Measurements from ENCODE around the gene NRBP1. TPM values are rescaled to one million over a fixed set of nuclear protein-coding genes. Genes with fewer than 3 reads are reported as not detected.

NRBP1 gene
- total RNA-seq, 1 experiment from 2014 or later, result 140 TPM

- H3K4me1 ChIP-seq (ENCODE audit: insufficient read depth, low read length), result no peaks in the 10 kb centered on the region
- H3K18ac ChIP-seq (ENCODE audit: insufficient read length, low read depth, low read length), result no peak overlapping the region
- H3K79me2 ChIP-seq (ENCODE audit: insufficient read depth, low read length), result no peaks in the 10 kb centered on the region
- no peak overlapping the region for H4K91ac ChIP-seq (ENCODE audit: insufficient read length, low read depth, low read length)
- H3K79me1 ChIP-seq (ENCODE audit: insufficient read depth, low read depth, low read length, poor library complexity, severe bottlenecking), result no peaks in the 10 kb centered on the region
- Mint-ChIP-seq H3K27me3 (ENCODE audit: low read depth) (peaks cover 1% of the 10 kb centered on the region; the same call in 1 of the 2 replicates), H3K36me3 (ENCODE audit: insufficient read depth in 1 of 3, low read depth in 3 of 3) (peaks cover 42 to 91% (median 76%) of the 10 kb centered on the region in 3 experiments; a peak in 6 of 7 replicates), H3K9me3 (no peaks in the 10 kb centered on the region), H3K27ac (peak overlapping the region in 2 of 3 experiments; percentile 55 to 71; a peak in 4 of 7 replicates), H3K4me3 (peak overlapping the region; percentile 86 to 94), H3K4me1 (peaks cover 19 to 27% of the 10 kb centered on the region in 2 experiments)
- no peak for DNase-seq
- no peak overlapping the region for H3K23ac ChIP-seq (ENCODE audit: insufficient read length, low read depth, low read length)
- peaks cover 12% of the 10 kb centered on the region for H3K23me2 ChIP-seq (ENCODE audit: insufficient read length, low read depth, low read length, poor library complexity, severe bottlenecking)
- H3K27me3 ChIP-seq (ENCODE audit: insufficient read depth, low read length), result no peaks in the 10 kb centered on the region
- no peak overlapping the region for H3K14ac ChIP-seq (ENCODE audit: insufficient read depth, low read length)
- H2AK5ac ChIP-seq (ENCODE audit: insufficient read length, low read length), result no peak overlapping the region
- no peak overlapping the region for H2BK120ac ChIP-seq (ENCODE audit: low read depth, low read length, poor library complexity, severe bottlenecking)
- WGBS (ENCODE audit: extremely low coverage, insufficient read length, low lambda C conversion rate), result no CpG with 5 or more reads among the region's 9 CpGs
- H4K20me1 ChIP-seq (ENCODE audit: control insufficient read depth, insufficient read depth, insufficient read length), result no peaks in the 10 kb centered on the region
- H2BK20ac ChIP-seq (ENCODE audit: low read depth, low read length, poor library complexity, severe bottlenecking), result no peak overlapping the region
- H3K56ac ChIP-seq (ENCODE audit: insufficient read length, low read depth, low read length), result no peak overlapping the region
- H2BK12ac ChIP-seq (ENCODE audit: insufficient read length, low read depth, low read length), result no peak overlapping the region
- no peak overlapping the region for H2BK5ac ChIP-seq (ENCODE audit: insufficient read length, low read length)
- H3K9me3 ChIP-seq (ENCODE audit: control insufficient read depth, low read depth, low read length), result no peaks in the 10 kb centered on the region
- no peak overlapping the region for H2BK15ac ChIP-seq (ENCODE audit: low read depth, low read length)
- H3K9ac ChIP-seq (ENCODE audit: extremely low read depth, insufficient read length, low read length), result no peak overlapping the region
- no peak overlapping the region for H3T11ph ChIP-seq (ENCODE audit: low read length)
- no peak overlapping the region for H4K8ac ChIP-seq (replicated peaks; ENCODE audit: insufficient read length, low read depth, low read length)
- no peak overlapping the region for H2AFZ ChIP-seq (ENCODE audit: low read length)
- H4K5ac ChIP-seq (ENCODE audit: insufficient read length, low read depth, low read length), result no peak overlapping the region
- no peak overlapping the region for H3K27ac ChIP-seq (ENCODE audit: insufficient read length, low read depth, low read length)
- no peak for TF ChIP-seq CTCF (conservative IDR thresholded peaks at IDR 0.05)
- H3K4ac ChIP-seq (ENCODE audit: low read depth, low read length), result no peak overlapping the region
- H3K4me2 ChIP-seq (ENCODE audit: insufficient read depth, insufficient read length, low read length), result peak overlapping the region; percentile 87
Measured at GRCh38 chr2:27378809-27379290, 49.6 kb upstream of the NRBP1 start.

Measured in H9 (cell line).